DOHH2 (cell line): Measurements from ENCODE around the gene ZBTB48.
A peak's percentile ranks its signal among the peaks of the same experiment; 100 is the strongest.

Source experiments
- H3F3A ChIP-seq: fragments of 200-600 bp; sonication (generic), shearing (Covaris generic); 2 replicates; pipeline ENCODE4 v1.6.0; 2016; ENCODE audit warnings: antibody characterized with exemption, mild to moderate bottlenecking; ENCODE audit not compliant: control insufficient read depth, insufficient read depth
- H3K27ac ChIP-seq: fragments of 200-600 bp; sonication (generic); 2 replicates; pipeline ENCODE4 v1.5.1; 2014; ENCODE audit warnings: low read depth, mild to moderate bottlenecking, low read length, moderate library complexity
- H3K27me3 ChIP-seq: fragments of 200-600 bp; sonication (generic); 2 replicates; pipeline ENCODE4 v1.6.1; 2014; ENCODE audit warnings: mild to moderate bottlenecking, low read length, mixed read lengths; ENCODE audit not compliant: control insufficient read depth
- H3K36me3 ChIP-seq: fragments of 200-600 bp; sonication (generic); 2 replicates; pipeline ENCODE4 v1.6.1; 2014; ENCODE audit warnings: mild to moderate bottlenecking, low read length, moderate library complexity, mixed read lengths; ENCODE audit not compliant: control insufficient read depth
- H3K4me1 ChIP-seq: fragments of 200-600 bp; sonication (generic); 2 replicates; pipeline ENCODE4 v1.6.1; 2014; ENCODE audit warnings: mild to moderate bottlenecking, low read length, mixed read lengths; ENCODE audit not compliant: control insufficient read depth
- H3K4me2 ChIP-seq: fragments of 200-600 bp; sonication (generic); 2 replicates; pipeline ENCODE4 v1.6.0; 2014; ENCODE audit warnings: mild to moderate bottlenecking, low read length, moderate library complexity
- H3K4me3 ChIP-seq: fragments of 200-600 bp; sonication (generic); 2 replicates; pipeline ENCODE4 v1.5.1; 2014; ENCODE audit warnings: mild to moderate bottlenecking, low read length, mixed read lengths
- H3K79me2 ChIP-seq: fragments of 200-600 bp; sonication (generic); 2 replicates; pipeline ENCODE4 v1.6.1; 2014; ENCODE audit warnings: mild to moderate bottlenecking, low read length, mixed read lengths; ENCODE audit not compliant: control insufficient read depth
- H3K9me2 ChIP-seq: fragments of 200-600 bp; sonication (generic); replicated peaks from 2 replicates; pipeline ENCODE4 v1.6.1; 2014; ENCODE audit warnings: mild to moderate bottlenecking, low read length, mixed read lengths; ENCODE audit not compliant: control insufficient read depth
- H3K9me3 ChIP-seq: fragments of 200-600 bp; sonication (generic); 2 replicates; pipeline ENCODE4 v1.6.1; 2014; ENCODE audit warnings: antibody characterized with exemption, low read length, mixed read lengths; ENCODE audit not compliant: control insufficient read depth, insufficient read depth
- H4K20me1 ChIP-seq: fragments of 200-600 bp; sonication (generic); 2 replicates; pipeline ENCODE4 v1.6.0; 2014; ENCODE audit warnings: low read depth, mild to moderate bottlenecking, antibody characterized with exemption, low read length, moderate library complexity; ENCODE audit not compliant: control insufficient read depth, insufficient read depth
- EZH2phosphoT487 ChIP-seq: fragments of 200-600 bp; sonication (generic); IDR thresholded peaks from 2 replicates; pipeline ENCODE4 v1.6.1; 2017; ENCODE audit warnings: borderline replicate concordance, mild to moderate bottlenecking, antibody characterized with exemption, low read length, moderate library complexity, mixed read lengths
- TF ChIP-seq, protein P1 (sequence below): fragments of 200-600 bp; sonication (generic); IDR thresholded peaks from one replicate; pipeline ENCODE4 v1.5.1; 2014; ENCODE audit warnings: antibody characterized with exemption, mild to moderate bottlenecking, low read depth, low read length; ENCODE audit not compliant: poor library complexity, severe bottlenecking

Gene ZBTB48

DNA sequence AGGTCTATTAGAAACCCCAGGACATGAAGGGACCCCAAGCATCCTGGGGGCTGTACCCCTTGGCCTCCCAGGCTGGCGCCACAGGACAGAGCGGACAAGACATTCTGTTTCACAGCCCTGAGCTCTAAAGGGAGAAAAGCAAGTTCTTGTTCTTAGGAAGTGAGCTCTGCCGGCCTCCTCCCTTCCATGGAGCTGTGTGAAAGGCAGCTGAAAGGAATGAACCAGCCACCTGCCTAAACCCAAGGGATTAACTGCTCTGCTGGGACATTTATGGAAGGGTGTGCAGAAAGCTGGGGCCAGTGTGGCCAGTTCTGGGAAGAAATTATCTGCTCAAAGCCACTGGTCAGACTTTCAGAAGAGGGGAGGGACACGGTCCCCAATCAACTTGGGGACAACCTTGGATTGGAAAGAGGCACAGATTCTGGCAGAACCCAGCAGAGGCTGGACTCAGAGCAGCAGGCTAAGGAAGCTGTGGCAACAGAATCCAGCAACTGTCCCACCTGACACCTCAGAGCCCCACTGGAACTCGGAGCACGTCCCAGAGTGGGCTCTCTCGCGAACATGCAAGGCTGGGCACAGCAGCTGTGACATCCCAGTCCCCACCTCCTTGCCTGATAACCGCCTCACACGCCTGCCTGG lies 20.7 kb downstream of the ZBTB48 start:
- Histone ChIP-seq H3K4me1 (peaks cover 45% of the 10 kb centered on the region), H4K20me1 (peaks cover 10% of the 10 kb centered on the region; the same call in 1 of the 2 replicates), H3K27me3 (peaks cover 43% of the 10 kb centered on the region), H3K36me3 (peaks cover 10% of the 10 kb centered on the region; the same call in 1 of the 2 replicates), H3K4me2 (peak overlapping the region; percentile 93), H3K9me3 (no peaks in the 10 kb centered on the region), H3K9me2 (no peaks in the 10 kb centered on the region), H3K27ac (no peak overlapping the region), H3K79me2 (peaks cover 25% of the 10 kb centered on the region), H3F3A (peaks cover 10% of the 10 kb centered on the region), H3K4me3 (peak overlapping the region; percentile 80)
- TF ChIP-seq, protein P1, sequence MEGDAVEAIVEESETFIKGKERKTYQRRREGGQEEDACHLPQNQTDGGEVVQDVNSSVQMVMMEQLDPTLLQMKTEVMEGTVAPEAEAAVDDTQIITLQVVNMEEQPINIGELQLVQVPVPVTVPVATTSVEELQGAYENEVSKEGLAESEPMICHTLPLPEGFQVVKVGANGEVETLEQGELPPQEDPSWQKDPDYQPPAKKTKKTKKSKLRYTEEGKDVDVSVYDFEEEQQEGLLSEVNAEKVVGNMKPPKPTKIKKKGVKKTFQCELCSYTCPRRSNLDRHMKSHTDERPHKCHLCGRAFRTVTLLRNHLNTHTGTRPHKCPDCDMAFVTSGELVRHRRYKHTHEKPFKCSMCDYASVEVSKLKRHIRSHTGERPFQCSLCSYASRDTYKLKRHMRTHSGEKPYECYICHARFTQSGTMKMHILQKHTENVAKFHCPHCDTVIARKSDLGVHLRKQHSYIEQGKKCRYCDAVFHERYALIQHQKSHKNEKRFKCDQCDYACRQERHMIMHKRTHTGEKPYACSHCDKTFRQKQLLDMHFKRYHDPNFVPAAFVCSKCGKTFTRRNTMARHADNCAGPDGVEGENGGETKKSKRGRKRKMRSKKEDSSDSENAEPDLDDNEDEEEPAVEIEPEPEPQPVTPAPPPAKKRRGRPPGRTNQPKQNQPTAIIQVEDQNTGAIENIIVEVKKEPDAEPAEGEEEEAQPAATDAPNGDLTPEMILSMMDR = no peak
- TF ChIP-seq EZH2phosphoT487 = no peak

DNA sequence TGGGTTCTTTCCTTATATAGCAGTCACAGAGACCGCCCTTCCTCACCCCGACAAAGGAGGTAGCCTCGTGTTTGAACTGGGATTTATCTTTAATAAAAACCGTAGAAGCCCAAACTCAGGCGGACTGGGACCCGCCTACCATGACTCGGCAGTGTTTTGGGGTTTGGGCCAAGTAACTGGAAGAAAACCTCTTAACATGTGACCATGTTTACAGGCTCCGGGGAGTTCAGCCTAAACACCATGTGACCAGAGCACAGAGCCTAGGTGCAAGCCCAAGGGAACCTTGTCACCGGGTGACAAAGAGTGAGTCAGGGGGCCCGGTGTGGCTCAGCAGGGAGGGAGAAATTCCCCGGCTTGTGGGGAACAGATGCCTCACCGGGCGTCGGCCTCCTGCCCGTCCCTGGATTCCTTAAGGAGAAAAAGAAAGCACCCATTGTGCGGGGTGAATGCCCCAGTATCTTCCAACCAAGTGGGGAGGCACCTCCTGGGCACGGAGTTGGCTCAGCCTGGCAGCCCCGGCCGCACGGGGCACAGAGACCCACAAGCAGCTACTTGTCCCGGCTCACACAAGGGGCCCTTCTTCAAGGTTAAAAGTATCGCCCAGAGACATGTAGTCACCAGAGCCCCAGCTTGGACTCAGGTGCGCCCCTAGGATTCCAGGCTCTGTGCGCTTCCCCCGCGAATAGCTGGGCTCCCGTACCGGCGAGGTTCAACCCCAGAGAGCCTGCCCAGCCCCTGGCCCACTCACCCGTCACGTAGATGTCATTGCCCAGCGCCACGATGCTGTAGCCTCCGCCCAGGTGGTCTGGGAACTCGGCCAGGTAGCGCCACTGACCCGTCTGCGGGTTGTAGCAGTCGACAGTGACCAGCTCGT lies 21.5 kb downstream of the ZBTB48 start:
- Histone ChIP-seq H3K9me2 (no peaks in the 10 kb centered on the region), H4K20me1 (peaks cover 10% of the 10 kb centered on the region; the same call in 1 of the 2 replicates), H3F3A (peaks cover 10% of the 10 kb centered on the region), H3K9me3 (no peaks in the 10 kb centered on the region), H3K27me3 (peaks cover 43% of the 10 kb centered on the region), H3K36me3 (peaks cover 10% of the 10 kb centered on the region; the same call in 1 of the 2 replicates), H3K4me2 (peak overlapping the region; percentile 93), H3K4me1 (peaks cover 45% of the 10 kb centered on the region), H3K4me3 (peak overlapping the region; percentile 80), H3K79me2 (peaks cover 25% of the 10 kb centered on the region), H3K27ac (no peak overlapping the region)
- TF ChIP-seq EZH2phosphoT487 = no peak
- TF ChIP-seq, protein P1 = peak; percentile 37

DNA sequence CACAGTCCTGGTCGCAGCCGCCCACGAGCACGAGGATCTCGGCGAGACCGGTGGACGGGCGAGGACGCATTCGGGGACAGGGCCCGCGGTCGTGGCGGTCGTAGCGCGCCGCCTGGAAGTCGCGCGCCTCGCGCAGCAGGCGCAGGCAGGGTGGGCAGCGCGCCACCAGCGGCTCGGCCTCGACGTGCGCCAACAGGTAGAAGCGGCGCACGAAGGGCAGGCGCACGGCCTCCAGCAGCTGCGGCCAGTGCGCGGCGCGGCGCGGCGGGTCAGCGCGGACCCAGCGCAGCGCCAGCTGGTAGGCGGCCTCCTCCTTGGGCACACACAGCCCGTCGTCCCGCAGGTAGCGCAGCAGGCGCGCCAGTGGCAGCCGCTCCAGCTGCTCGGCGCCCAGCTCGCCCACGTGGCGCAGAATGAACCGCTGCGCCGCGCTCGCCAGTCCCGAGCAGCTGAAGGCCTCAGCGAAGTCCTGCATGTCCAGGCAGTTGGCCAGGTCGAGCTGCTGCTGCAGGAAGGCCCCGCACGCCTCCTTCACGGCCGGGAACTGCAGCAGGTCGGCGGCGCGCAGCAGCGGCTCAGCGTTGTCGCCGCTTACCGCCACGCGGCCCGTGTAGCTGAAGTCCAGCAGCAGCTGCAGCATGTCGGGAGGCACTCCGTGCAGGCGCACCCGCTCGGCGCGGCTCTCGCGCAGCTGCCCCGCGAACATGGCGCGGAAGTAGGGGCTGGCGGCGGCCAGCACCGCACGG lies 22.3 kb downstream of the ZBTB48 start:
- Histone ChIP-seq H3K4me2 (peak overlapping the region; percentile 93), H3K36me3 (peaks cover 9% of the 10 kb centered on the region; the same call in 1 of the 2 replicates), H3K9me3 (no peaks in the 10 kb centered on the region), H3K9me2 (no peaks in the 10 kb centered on the region), H3K27me3 (peaks cover 43% of the 10 kb centered on the region), H3K4me3 (peak overlapping the region; percentile 80), H3K27ac (no peak overlapping the region), H3K4me1 (peaks cover 45% of the 10 kb centered on the region), H4K20me1 (peaks cover 10% of the 10 kb centered on the region; the same call in 1 of the 2 replicates), H3K79me2 (peaks cover 25% of the 10 kb centered on the region), H3F3A (peaks cover 10% of the 10 kb centered on the region)
- TF ChIP-seq, protein P1 = peak; percentile 24
- no peak for TF ChIP-seq EZH2phosphoT487
